AG04450 (cell line): Measurements from ENCODE around the gene RDM1. TPM values are rescaled to one million over a fixed set of nuclear protein-coding genes. Genes with fewer than 3 reads are reported as not detected.

ENCODE experiments used
- CTCF ChIA-PET: fragments of 300-600, 350-600 bp; formaldehyde crosslinking; extraction: SDS; loops from one replicate; lab custom pipeline; 2022; ENCODE audit warnings: antibody characterized with exemption, inconsistent platforms; lab: Charles Lee
- POLR2A ChIA-PET: fragments of 350-600 bp; formaldehyde crosslinking; extraction: SDS; loops from one replicate; lab custom pipeline; 2021; ENCODE audit warnings: antibody characterized with exemption, inconsistent platforms; lab: Yijun Ruan, JAX
- DNase-seq: peaks from one replicate; pipeline ENCODE4 v3.0.0-alpha.2; 2011; ENCODE audit warnings: low read depth, low spot score
- H3K27ac ChIP-seq: one replicate; pipeline ENCODE4 v1.5.1; 2012; ENCODE audit warnings: low read depth, low read length, control low read depth
- H3K27me3 ChIP-seq: one replicate; pipeline ENCODE4 v1.6.0; 2012; ENCODE audit warnings: low read length; ENCODE audit not compliant: control insufficient read depth, insufficient read depth
- H3K4me3 ChIP-seq: 2 replicates; pipeline ENCODE4 v1.5.1; 2011; ENCODE audit warnings: mild to moderate bottlenecking, low read depth, low read length, control low read depth
- H3K9me3 ChIP-seq: 2 replicates; pipeline ENCODE4 v1.5.1; 2012; ENCODE audit warnings: low read length; ENCODE audit not compliant: control insufficient read depth, insufficient read depth
- polyA plus RNA-seq: library from polyadenylated mRNA; depleted of rRNA; stranded (reverse); fragments of >200 nt; gene quantifications from 2 replicates; pipeline ENCODE4 v1.2.3, GENCODE V29; 2011
- TF ChIP-seq, protein P1 (sequence below): IDR thresholded peaks from 2 replicates; pipeline ENCODE4 v1.5.1; 2011; ENCODE audit warnings: low read depth, low read length, control low read depth, inconsistent platforms

The RDM1 gene
- polyA plus RNA-seq, 1 experiment, result not detected

DNA sequence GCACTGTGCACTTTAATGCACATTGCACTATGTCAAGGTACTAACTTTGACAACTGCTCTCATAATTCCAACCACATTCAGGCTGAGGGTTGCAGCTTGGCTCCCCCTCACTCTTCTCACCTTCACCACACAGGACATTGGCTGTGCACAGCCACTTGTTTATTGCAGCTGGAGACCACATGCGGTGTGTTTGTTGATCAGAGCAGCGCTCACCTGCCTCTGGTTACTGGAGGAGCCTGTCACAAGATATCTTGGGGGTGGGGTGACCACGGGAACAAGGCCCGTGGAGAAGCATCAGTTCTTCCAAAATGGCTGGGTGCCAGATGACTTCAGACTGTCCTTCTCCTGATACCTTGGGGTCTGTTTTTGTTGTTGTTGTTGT, 39.8 kb downstream of the RDM1 start:
- no peaks in the 10 kb centered on the region for H3K9me3 ChIP-seq
- ChIA-PET POLR2A (no interaction called here), CTCF (no interaction called here)
- H3K27ac ChIP-seq, result no peak overlapping the region
- no peak overlapping the region for H3K4me3 ChIP-seq
- no peaks in the 10 kb centered on the region for H3K27me3 ChIP-seq
- TF ChIP-seq, protein P1, sequence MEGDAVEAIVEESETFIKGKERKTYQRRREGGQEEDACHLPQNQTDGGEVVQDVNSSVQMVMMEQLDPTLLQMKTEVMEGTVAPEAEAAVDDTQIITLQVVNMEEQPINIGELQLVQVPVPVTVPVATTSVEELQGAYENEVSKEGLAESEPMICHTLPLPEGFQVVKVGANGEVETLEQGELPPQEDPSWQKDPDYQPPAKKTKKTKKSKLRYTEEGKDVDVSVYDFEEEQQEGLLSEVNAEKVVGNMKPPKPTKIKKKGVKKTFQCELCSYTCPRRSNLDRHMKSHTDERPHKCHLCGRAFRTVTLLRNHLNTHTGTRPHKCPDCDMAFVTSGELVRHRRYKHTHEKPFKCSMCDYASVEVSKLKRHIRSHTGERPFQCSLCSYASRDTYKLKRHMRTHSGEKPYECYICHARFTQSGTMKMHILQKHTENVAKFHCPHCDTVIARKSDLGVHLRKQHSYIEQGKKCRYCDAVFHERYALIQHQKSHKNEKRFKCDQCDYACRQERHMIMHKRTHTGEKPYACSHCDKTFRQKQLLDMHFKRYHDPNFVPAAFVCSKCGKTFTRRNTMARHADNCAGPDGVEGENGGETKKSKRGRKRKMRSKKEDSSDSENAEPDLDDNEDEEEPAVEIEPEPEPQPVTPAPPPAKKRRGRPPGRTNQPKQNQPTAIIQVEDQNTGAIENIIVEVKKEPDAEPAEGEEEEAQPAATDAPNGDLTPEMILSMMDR, result no peak
- DNase-seq, result no peak

- Histone ChIP-seq H3K27me3 (no peaks in the 10 kb centered on the region), H3K9me3 (no peaks in the 10 kb centered on the region), H3K27ac (no peak overlapping the region), H3K4me3 (no peak overlapping the region)
- ChIA-PET POLR2A (interaction anchor here (0.6 to 0.7 kb wide), 3 partner anchors 21 to 312 kb away, joined by 3 to 9 read pairs (median 4); no protein-coding TSS in a partner anchor), CTCF (interaction anchor here (0.7 kb wide), 1 partner anchor 69 kb away, joined by 4 read pairs; no protein-coding TSS in a partner anchor)
- TF ChIP-seq, protein P1, result no peak
- no peak for DNase-seq
Observed at GRCh38 chr17:35889818-35890773, 40.5 kb downstream of the RDM1 start.

DNA sequence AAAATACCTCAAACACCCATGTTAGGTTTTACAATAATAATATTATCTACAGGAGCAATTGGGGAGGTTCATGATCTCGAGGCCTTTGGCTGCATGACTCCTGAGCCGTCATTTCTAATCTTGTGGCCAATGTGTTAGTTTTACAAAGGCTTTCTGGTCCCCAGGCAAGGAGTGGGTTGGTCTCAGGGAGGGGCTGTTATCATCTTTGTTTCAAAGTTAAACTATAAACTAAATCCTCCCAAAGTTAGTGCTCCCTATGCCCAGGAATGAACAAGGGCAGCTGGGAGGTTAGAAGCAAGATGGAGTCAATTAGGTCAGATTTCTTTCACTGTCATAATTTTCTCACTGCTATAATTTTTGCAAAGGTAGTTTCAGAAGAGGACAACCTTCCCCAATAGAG, 41.3 kb downstream of the RDM1 start:
- TF ChIP-seq, protein P1, result no peak
- Histone ChIP-seq H3K27me3 (no peaks in the 10 kb centered on the region), H3K27ac (no peak overlapping the region), H3K9me3 (no peaks in the 10 kb centered on the region), H3K4me3 (no peak overlapping the region)
- DNase-seq, result no peak
- CTCF ChIA-PET, result no interaction called here
- POLR2A ChIA-PET, result interaction anchor here (0.6 kb wide), 1 partner anchor 311 kb away, joined by 3 read pairs; no protein-coding TSS in a partner anchor

- Histone ChIP-seq H3K27ac (no peak within 1 kb of the TSS), H3K4me3 (no peak within 1 kb of the TSS), H3K27me3 (peaks cover 5% of the 10 kb centered on the region), H3K9me3 (no peaks in the 10 kb centered on the region)
- POLR2A ChIA-PET, result interaction anchor here (0.6 kb wide), 1 partner anchor 337 kb away, joined by 3 read pairs; no protein-coding TSS in a partner anchor
- TF ChIP-seq, protein P1, result no peak
- CTCF ChIA-PET, result no interaction called here
- no peak for DNase-seq
Observed at GRCh38 chr17:35879773-35880654, 50.6 kb downstream of the RDM1 start, which contains the start of gene CCL5. Gene CCL5, minus strand, starts transcription at chr17:35880360.
